ENCODE measurements around the gene LAMTOR4.
A peak's percentile ranks its signal among the peaks of the same experiment; 100 is the strongest.
"Not testable (repeated sequence)": the region's sequence is repeated elsewhere in the genome, so short reads cannot be mapped to it uniquely, and the experiment has no call there.

Gene LAMTOR4

DNA sequence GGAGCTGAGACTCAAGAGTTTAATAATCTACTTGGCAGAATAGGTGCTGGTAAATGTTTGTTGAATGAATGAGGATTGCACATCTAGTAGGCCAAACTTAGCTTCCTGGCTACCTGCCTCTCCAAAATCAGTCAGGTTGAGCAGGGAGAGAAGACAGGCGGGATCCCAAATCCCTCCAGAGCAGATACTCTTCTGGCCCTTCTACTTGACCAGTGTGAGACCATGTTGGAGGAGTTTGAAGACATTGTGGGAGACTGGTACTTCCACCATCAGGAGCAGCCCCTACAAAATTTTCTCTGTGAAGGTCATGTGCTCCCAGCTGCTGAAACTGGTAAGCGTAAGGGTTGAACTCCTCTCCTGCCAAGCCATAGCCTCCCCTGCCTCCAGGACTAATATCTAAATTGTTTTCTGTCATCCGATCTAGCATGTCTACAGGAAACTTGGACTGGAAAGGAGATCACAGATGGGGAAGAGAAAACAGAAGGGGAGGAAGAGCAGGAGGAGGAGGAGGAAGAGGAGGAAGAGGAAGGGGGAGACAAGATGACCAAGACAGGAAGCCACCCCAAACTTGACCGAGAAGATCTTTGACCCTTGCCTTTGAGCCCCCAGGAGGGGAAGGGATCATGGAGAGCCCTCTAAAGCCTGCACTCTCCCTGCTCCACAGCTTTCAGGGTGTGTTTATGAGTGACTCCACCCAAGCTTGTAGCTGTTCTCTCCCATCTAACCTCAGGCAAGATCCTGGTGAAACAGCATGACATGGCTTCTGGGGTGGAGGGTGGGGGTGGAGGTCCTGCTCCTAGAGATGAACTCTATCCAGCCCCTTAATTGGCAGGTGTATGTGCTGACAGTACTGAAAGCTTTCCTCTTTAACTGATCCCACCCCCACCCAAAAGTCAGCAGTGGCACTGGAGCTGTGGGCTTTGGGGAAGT lies 24.2 kb upstream of the LAMTOR4 start:
- DNase-seq, result peak; percentile 51

DNA sequence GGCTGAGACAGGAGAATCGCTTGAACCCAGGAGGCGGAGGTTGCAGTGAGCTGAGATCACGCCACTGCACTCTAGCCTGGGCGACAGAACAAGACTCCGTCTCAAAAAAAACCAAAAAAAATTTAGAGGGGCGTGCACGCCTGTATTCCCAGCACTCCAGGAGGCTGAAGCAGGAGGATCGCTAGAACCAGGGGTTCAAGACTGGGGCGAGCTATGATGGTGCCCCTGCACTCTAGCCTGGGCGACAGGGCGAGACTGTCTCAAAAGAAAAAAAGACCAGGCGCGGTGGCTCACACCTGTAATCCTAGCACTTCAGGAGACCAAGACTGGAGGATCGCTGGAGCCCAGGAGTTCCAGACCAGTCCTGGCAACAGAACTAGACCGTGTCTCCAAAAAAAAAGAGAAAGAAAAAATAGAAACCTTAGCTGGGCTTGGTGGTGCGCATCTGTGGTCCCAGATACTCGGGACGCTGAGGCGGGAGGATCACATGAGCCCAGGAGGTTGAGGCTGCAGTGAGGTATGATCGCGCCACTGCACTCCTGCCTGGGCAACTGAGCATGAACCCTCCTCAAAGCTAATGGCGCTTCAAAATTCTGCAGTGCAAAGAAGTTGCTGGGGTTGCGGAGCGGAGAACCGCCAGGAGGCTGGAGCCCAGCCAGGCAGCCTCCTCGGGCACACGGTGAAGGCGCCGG lies 22.3 kb upstream of the LAMTOR4 start:
- DNase-seq, result no peak

DNA sequence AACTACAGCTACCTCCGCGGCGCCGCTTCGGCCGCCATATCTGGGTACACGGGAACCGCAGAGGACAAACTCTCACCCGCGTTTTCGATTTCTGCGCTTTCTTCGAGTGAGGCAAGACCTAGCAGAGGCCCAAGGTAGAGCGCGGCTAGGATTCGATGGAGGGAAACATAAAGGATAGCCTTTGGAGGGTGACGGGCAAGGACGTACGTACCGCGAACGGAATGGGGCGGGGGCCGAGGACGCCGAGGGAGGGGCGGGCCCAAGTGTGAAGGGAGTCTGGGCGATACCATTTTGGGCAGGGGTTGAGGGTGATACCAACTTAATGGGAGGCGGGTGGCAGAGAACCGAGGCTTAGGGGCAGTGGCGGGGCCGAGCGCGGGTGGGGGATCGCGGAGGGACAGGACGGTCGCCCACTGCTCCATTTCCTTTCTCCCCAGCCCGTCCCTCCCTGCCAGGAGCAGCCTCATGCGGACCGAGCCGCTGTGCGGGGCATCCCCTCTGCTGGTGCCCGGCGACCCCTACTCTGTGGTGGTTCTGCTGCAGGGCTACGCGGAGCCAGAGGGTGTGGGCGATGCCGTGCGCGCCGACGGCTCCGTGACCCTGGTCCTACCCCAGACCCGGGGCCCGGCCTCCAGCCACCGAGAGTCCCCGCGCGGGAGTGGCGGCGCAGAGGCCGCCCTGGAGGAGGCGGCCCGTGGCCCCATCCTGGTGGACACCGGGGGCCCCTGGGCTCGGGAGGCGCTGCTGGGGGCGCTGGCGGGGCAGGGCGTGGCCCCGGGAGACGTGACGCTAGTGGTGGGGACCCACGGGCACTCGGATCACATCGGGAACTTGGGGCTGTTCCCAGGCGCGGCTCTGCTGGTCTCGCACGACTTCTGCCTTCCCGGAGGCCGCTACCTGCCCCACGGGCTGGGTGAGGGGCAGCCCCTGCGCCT lies 21.5 kb upstream of the LAMTOR4 start, which contains the start of gene MBLAC1:
Gene MBLAC1, plus strand, starts transcription at position 37 of the 935 bp plus-strand sequence. Its CDS starts 429 bp downstream, at position 466.
- DNase-seq, result peak; percentile 96

DNA sequence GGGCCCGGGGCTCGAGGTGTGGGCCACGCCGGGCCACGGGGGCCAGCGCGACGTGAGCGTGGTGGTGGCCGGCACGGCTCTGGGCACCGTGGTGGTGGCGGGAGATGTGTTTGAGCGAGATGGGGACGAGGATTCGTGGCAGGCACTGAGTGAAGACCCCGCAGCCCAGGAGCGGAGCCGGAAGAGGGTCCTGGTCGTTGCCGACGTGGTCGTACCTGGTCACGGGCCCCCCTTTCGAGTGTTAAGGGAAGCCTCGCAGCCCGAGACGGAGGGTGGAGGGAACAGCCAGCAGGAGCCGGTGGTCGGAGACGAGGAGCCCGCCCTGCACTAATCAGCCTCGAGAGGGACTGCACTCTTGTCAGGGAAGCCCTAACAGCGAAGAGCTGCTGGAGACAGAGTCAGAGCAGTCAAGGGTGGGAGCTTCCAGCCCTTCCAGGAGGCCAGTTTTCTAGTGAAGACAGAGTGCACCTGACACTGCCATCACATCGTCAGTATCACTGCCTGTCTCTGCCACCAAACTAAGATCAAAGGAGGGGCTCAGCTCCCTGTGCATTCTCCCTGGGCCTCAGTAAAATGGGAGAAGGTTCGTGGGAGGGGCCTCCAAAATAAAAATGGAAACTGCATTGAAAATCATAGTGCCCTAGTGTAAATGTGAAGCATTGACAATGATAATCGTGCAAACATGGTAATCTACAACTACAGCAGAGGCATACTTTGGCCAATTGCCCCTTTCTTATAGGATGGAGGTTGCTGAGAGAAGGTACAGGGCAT lies 20.7 kb upstream of the LAMTOR4 start:
- DNase-seq, result peak; percentile 69

DNA sequence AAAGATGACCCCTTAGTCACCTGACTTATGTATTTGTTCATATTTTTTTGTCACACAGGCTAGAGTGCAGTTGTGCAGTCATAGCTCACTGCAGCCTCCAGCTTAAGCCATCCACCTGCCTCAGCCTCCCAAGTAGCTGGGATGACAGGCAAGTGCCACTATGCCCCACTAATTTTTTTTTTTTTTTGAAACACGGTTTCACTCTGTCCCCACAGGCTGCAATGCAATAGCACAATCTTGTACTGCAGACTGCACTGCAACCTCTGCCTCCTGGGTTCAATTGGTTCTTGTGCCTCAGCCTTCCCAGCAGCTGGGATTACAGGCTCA lies 20.1 kb upstream of the LAMTOR4 start:
- no peak for DNase-seq

DNA sequence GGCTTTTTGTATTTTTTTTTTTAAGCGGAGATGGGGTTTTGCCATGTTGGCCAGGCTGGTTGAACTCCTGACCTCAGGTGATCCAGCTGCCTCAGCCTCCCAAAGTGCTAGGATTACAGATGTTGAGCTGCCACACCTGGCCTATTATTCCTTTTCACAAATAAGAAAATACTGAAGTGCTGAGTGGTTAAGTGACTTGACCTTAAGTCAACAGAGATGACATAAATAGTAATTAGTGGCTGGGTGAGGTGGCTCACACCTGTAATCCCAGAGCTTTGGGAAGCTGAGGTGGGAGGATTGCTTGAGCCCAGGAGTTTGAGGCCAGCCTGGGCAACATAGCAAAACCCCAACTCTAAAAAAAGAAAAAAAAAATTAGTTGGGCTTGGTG lies 18.5 kb upstream of the LAMTOR4 start:
- DNase-seq, result not testable (repeated sequence)

DNA sequence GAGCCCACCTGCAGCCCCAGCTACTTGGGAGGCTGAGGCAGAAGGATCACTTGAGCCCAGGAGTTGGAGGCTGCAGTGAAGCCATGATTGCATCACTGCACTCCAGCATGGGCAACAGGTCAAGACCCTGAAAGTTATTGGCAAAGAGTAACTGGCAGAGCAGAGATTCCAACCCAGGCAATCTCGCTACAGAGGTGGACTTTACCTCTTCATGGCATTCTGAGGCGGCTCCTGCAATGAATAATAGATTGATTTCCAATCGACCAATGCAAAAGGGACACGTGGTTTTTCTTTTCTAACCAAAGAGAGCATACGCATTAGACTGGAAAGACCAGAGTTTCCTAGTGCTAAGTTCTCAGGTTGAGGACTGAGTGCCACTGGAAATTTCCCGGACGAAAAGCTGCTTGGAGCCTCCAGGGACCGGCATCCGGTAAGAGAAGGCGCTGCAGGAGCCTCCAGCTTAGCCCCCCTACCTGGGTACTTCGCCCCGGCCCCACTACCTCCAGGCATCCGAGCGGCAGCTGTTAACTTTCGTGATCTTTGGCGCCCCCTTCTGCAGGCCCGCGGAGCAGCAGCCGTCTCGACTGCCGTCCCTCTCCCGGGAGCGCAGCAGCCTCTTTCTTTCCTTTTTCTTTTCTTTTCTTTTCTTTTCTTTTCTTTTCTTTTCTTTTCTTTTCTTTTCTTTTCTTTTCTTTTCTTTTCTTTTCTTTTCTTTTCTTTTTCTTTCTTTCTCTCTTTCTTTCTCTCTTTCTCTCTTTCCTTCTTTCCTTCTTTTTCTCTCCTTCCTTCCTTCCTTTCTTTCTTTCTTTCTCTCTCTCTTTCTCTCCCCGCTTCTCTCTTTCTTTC lies 17.9 kb upstream of the LAMTOR4 start:
- peak; percentile 85 for DNase-seq

DNA sequence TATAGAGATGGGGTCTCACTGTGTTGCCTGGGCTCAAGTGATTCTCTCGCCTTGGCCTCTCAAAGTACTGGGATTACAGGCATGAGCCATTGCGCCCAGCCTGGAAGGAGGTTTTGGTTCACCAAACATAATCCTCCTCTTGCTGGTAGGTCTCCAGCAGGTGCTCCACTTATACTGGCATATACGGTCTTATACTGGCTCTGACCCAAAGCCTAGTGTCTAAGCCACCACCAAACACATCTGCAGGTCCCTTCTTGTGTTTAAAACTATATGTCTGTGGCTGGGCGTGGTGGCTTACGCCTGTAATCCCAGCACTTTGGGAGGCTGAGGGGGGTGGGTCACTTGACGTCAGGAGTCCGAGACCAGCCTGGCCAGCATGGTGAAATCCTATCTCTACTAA lies 16.6 kb upstream of the LAMTOR4 start:
- DNase-seq, result no peak

DNA sequence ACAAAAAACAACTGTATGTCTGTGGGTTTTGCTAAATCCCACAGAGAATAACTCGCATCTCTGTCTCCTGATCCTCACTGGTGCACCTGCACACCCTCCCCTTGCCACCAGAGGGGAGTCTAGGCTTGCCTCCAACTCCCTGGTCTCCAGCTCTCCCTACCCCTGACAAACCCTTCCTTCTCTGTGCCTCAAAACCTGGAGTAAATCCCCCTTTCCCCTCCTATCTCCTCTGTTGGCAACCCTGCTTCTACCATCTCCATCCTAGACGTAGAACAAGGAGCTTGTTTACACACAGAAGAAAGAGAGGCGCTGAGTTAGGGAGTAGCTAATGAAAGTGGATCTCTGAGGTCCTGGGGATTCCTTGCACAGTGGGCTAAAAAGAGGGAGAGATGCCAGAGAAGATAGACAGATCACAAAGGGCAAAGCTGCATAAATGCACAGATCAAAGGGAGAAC lies 16.0 kb upstream of the LAMTOR4 start:
- peak; percentile 84 for DNase-seq

DNA sequence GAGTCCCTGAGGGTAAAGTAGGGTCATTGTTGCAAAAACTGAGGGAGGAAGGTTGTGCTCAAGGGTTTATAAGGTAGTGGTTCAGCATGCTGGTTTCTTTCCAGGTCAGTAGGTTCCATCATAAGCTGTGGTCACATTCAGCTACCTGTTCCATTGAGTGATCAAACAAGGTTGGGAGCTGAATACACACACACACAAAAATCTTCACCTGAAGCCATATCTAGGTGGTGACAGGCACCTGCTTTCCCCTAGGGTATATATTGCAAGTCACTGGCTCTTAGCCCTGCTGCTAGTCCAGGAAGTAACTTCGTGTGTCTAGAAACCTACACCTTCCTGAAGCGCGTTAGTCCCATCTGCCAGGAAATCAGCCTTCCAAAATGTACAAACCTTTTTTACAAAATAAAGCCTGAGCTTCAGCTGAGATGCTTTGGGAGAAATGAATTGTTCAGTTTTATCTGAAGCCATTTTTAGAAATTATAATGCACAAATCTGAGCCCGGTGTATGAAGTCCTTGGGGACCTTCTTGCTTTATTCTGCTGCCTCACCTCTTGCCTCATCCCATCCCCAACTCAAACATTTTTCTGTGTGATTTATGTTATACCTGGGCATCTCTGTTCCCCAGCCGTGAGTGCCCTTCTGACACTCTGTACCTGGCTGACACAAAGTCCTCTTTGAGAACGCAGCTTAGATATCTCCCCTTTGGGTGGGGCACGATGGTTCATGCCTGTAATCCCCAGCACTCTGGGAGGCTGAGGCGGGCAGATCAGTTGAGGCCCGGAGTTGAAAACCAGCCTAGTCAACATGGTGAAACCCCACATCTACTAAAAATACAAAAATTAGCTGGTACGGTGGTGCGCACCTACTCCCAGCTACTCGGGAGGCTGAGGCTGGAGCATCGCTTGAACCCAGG lies 10.6 kb upstream of the LAMTOR4 start:
- no peak for DNase-seq

DNA sequence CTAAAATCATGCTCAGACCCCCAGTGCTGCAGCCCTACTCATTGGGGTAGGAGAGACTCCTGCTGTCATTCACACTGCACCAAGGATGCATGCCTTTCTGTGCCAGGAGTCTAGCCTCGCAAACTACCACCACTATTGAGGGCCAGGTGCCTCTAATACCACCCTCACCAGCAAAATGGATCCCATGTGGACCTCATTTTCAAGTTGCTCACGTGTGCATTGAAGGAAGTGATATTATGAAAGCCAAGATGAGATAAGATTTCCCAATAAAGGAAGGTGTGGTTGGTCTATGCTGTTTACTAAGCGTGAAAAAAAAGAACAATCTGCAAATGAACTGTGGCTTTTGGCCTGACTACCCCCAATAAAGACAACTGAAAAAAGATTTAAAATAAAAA lies 7.2 kb upstream of the LAMTOR4 start:
- peak; percentile 60 for DNase-seq

DNA sequence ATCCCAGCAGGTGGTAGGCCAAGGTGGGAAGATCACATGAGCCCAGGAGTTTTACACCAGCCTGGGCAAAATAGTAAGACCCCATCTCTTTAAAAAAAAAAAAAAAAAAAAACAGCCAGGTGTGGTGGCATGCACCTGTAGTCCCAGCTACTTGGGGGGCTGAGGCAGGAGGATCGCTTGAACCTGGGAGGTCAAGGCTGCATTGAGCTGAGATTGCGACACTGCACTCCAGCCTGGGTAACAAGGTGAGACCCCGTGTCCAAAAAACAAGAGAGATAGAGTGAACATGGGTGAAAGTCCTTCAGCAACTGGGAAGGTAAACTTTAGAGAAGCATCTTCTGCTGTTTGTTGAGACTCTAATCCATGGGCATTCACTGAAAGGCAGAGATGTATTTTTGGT lies 6.3 kb upstream of the LAMTOR4 start:
- DNase-seq, result no peak

DNA sequence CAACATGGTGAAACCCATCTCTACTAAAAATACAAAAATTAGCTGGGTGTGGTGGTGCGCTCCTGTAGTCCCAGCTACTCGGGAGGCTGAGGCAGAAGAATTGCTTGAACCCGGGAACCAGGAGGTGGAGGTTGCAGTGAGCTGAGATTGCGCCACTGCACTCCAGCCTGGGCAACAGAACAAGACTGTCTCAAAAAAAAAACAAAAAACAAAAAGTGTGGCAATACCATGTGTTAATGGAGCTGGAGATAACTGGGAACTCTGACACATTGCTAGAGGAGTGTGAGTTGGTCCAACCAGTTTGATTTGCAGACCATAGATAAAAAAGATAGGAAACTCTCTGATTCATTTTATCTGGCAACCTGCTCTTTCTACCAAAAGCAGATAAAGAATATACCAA lies 2.4 kb upstream of the LAMTOR4 start:
- peak; percentile 68 for DNase-seq

DNA sequence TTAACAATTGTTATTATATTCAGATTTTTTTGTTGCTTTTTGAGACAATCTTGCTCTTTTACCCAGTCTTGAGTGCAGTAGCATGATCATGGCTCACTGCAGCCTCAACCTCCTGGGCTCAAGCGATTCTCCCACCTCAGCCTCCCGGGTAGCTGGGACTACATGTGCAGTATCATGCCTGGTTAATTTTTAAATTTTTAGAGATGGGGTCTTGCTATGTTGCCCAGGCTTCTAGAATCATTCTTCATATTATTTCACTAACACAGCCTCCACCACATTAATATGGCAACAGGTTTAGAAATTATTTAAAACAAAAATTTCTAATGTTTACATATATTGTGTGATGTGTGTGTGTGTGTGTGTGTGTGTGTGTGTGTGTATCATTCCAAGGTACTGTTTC lies 1.4 kb upstream of the LAMTOR4 start:
- no peak for DNase-seq

DNA sequence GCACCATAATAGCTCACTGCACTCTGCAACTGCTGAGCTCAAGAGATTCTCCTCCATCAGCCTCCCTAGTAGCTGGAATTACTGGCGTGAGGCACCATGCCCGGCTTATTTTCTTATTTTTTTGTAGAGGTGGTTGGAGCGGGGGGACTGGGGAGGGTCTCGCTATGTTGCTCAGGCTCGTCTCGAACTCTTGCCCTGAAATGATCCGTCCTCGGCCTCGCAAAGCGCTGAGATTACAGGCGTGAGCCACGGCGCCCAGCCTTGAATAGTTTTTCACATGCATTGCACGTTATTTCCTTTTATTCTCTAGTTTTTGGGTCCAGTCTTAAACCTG lies 526 bp upstream of the LAMTOR4 start:
- DNase-seq, result no peak

DNA sequence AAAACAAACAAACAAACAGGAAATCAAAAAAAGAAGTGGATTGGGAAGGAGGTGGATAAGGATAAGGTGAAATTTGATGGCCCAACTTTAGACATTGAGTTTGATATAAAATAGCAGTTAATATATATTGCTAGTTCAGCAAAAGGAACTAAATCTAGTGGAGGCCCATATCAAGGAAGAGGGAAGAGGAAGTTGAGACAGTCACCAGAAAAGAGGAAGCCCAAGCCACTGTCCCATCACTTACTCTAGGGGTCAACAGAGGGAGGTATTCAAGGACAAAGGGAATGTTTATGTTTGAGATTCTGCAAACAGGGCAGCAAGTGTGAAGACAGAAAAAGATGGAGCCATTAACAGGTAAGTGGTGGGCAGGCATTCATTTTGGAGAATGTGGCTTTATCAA lies 3.7 kb downstream of the LAMTOR4 start:
- peak; percentile 77 for DNase-seq

DNA sequence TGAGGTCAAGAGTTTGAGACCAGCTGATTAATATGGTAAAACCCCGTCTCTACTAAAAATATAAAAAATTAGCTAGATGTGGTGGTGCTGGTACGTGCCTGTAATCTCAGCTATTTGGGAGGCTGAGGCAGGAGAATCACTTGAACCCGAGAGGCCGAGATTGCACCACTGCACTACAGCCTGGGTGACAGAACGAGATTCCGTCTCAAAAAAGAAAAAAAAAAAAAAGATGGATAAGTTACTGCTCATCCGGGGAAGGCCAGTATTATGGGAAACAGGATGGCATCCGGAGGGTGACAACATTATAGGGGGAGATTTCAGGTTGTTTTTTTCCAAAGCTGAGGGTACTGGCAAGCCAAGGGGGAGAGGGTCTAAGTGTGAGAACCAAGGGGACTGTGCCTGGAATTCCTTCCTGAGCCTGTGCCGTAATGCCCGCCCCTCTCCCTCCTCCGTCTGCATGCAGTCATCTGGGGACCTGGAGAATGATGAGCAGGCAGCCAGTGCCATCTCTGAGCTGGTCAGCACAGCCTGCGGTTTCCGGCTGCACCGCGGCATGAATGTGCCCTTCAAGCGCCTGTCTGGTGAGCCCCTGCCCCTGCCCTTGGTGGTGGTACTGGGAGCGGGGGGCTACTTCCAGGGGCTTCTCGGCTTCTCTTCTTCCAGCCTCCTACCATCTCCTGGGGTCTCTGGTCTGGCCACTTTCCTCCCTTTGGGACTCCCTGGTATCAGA lies 4.4 kb downstream of the LAMTOR4 start:
- no peak for DNase-seq

DNA sequence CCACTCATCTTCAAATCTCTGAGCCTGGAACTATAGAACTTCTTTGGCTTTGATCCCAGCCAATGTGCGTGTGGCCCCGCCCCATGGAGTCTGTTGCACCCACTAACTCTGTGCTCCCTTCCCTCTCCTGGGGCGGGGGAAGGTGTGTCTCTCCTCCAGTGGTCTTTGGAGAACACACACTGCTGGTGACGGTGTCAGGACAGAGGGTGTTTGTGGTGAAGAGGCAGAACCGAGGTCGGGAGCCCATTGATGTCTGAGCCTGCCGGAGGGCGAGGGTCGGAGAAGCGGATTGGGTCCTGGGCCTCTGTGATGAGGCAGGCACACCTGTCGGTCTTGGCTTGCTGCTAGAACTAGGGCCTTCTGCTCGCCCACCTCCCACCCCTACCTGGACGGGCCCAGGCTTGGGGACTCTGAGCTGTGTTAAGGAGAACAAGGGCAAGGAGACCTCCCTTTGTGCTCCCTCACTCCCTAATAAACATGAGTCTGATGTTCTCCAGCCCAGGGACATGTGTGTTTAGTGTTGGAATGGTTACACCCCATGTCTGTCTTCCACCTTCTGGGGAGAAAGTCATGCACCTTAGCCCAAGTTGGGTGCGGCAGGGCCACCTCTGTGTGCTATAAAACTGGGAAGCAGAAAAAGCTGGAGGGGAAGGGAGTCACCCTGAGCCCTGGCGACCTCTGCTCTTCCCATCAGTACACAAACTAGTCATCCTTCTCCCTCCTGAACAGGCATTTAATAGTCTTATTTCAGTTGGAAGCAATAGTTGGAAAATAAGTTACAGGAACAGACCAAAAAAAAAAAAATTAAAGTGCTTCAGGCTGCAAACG lies 5.2 kb downstream of the LAMTOR4 start:
- peak; percentile 52 for DNase-seq
